HG02571 (cell line): ENCODE results near the gene ZBTB6.
"Not testable (repeated sequence)": the region's sequence is repeated elsewhere in the genome, so short reads cannot be mapped to it uniquely, and the experiment has no call there.

ENCODE experiments used
- ATAC-seq: cut with Tn5 transposase; IDR thresholded peaks from one replicate; pipeline ENCODE4 v1.9.1; 2021; ENCODE audit warnings: mild to moderate bottlenecking, moderate library complexity; ENCODE audit not compliant: unreplicated experiment

The ZBTB6 gene

DNA sequence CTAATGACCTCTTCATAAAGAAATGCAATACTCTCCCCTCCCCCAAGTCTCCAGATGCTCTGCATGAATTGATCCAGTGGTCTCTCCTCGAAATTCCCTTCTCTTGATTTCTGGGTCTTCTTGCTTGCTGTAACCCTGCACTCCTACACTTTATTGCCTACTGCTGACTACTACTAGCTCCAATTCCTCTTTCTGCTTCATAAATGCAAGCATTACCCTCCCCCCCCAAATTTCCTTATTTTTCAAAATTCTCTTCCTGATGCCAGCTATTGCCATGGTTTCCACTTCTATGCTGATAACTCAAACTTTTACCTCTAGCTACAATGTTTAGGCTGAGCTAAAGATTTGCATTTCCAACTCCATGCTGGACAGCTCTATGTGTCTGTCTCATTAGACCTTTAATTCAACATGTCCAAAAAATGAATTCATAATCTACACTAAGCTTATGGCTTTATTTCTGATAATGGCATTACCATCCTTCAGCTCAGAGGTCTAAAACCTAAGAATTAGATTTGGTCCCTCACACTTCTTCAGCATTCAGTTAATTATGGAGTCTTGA lies 16.8 kb upstream of the ZBTB6 start:
- no peak for ATAC-seq

GRCh38 chr9:122923947-122924346 lies 10.8 kb upstream of the ZBTB6 start:
- ATAC-seq, result no peak

GRCh38 chr9:122922713-122923112 lies 9.6 kb upstream of the ZBTB6 start:
- no peak for ATAC-seq

- ATAC-seq, result no peak
Observed at GRCh38 chr9:122918310-122918709, 5.2 kb upstream of the ZBTB6 start.

GRCh38 chr9:122912671-122912963 lies 506 bp downstream of the ZBTB6 start:
- ATAC-seq, result no peak

GRCh38 chr9:122906122-122906521 lies 7.0 kb downstream of the ZBTB6 start:
- not testable (repeated sequence) for ATAC-seq

- peak; percentile 74 for ATAC-seq
Observed at GRCh38 chr9:122904823-122905710, 8.1 kb downstream of the ZBTB6 start, which contains the start of gene RC3H2. RC3H2 (minus strand) TSS chr9:122905359; CDS start chr9:122897509, 7,850 bp downstream.

- peak; percentile 22 for ATAC-seq
Observed at GRCh38 chr9:122904466-122904822, 8.7 kb downstream of the ZBTB6 start.

DNA sequence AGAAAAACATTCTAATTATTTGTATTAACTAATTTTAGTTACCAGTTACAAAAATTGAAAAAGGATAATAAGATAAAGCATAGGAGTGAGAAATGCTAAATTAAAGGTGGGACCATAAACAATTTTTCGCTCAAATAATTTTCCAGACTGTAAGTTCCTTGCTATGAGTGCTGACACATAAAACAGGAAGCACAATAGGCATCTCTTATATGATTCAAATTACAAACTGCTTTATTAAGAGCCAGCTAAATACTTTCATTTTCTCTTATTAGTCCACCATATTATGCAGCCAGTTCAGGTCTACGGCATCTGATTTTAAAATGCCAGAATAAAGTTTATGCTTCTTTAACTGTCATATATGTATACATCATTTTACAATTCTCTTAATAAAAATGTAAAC lies 12.3 kb downstream of the ZBTB6 start:
- no peak for ATAC-seq

DNA sequence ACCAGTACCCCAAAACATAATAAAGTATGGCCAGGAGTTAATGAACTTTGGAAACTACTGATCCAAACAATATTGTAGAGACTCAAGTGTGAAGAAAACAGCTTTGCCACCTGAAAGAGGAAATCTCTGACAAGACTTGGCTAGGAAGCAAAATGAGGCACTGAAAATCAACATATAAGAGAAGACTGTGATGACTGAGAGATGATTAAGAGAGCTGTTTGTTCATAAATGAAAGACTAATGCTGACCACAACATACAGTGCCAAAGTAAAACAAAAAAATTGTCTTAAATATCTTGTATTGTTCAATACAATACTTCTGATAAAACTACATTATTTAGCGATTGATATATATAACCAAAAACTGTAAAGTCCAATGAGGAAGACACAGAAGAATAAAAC lies 15.2 kb downstream of the ZBTB6 start:
- no peak for ATAC-seq

- no peak for ATAC-seq
Observed at GRCh38 chr9:122888480-122888879, 24.6 kb downstream of the ZBTB6 start.

DNA sequence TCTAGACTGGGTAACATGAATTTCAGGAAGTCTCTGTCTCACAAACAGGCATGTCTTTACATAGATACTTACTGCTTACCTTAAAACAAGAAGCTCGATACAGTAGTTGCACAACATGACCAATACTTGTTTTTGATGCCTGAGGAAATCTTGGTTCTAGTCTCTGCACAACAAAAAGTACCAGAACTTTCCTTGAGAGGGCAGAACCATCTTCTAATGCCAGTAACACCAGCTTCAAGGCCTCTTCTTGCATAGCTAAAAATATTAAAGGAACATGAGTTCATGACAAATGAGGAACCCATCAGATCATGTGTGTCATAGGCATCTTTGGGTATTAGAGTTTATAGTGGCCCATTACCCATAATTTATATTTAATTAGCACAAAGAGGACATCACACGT lies 30.0 kb downstream of the ZBTB6 start:
- no peak for ATAC-seq

- ATAC-seq, result no peak
Observed at GRCh38 chr9:122879443-122879842, 33.7 kb downstream of the ZBTB6 start.

- no peak for ATAC-seq
Observed at GRCh38 chr9:122875523-122875922, 37.6 kb downstream of the ZBTB6 start.

GRCh38 chr9:122867276-122867675 lies 45.8 kb downstream of the ZBTB6 start:
- not testable (repeated sequence) for ATAC-seq

DNA sequence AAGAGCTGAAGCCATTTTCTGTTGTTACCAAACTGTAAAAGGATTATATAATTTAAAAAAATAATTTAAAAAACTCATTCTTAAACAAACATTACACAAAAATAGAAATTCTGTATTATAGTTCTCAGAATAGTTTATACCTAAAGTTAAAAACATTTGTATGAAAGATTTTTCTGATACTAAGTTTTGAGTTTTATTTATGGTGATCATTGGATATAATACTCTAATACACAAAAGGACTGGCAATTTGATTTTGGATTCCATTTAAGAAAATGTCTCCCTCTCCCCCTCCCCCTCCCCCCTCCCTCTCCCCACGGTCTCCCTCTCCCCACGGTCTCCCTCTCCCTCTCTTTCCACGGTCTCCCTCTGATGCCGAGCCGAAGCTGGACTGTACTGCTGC lies 47.0 kb downstream of the ZBTB6 start:
- ATAC-seq, result no peak

DNA sequence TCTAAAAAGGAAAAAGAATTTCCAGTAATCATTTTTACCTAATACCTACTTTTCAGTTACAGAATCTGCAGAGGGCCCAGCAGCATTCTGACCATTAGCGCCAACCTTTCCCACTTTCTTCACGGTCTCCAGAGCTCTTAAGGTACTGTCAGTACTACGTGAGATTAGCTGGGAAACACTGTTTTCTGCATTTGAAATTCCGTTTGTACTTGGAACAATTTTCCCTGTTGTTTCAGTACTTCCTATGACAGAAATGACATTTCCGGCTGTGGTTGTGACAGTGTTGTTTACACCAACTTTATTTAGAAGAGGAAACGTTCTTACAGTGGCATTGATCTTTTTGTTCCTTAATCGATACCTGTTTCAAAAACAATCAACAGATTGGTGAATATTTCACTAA lies 47.8 kb downstream of the ZBTB6 start:
- ATAC-seq, result no peak

DNA sequence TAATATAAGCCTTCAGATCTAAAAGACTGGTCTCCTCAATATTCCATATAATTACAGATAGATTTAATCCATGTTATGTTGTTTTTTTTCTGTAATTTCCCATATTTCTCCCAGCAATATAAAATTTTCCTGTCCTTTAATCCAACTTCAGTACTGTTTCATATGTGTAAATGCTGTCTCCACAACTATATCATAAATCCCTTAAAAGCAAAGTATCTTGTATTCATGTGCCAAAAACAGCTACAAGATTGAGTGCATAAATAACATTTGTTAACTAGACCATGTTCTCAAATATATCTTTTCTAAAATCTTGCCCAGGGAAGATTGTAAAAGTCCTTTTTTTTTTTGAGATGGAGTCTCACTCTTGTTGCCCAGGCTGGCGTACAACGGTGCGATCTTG lies 49.7 kb downstream of the ZBTB6 start:
- no peak for ATAC-seq

- no peak for ATAC-seq
Observed at GRCh38 chr9:122860319-122861142, 52.6 kb downstream of the ZBTB6 start.
